ENCODE measurements around the gene CCDC18.
"Not testable (repeated sequence)": the region's sequence is repeated elsewhere in the genome, so short reads cannot be mapped to it uniquely, and the experiment has no call there.

CCDC18 gene

DNA sequence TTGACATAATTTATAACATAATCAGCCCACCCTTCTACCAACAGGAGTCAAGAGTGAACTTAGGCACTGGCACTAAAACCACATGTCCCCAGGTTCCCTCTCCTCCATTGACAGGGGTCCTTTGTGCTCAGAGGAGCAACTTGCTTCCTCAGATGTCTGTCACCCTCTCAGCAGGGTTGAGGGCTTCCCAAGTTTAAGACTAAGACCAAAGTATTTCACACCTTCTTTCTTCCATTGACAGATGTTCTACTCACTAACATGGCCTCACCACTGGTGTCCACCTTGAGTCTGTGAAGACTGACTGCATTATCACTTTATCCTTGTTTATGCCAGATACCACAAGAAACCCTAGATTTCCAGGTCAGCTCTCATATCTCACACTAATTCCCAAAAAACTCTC is 56.5 kb downstream of the CCDC18 start:
- DNase-seq (ENCODE audit: low read depth in 2 of 2), result no peak

- no peak for DNase-seq (ENCODE audit: low read depth in 2 of 2)
Observed at GRCh38 chr1:93238425-93238824, 57.9 kb downstream of the CCDC18 start.

DNA sequence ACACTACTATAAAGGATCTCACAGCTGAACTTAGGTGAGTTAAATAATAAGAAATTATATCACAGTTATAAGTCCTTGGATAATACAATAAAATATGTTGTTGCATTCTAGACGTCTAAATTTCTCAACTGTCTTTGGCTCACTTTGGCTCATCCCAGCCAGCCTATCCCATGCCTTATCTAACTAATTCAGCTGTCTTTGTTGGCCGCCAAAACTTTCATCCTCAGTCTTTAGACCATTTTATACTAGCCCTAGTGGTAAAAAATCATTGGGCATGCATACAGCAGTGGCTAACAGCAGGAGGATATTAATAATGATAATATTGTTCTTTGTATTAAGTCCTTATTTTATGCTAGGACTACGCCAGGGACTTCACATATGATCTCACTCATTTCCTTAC is 59.3 kb downstream of the CCDC18 start:
- DNase-seq (ENCODE audit: low read depth in 2 of 2), result no peak

DNA sequence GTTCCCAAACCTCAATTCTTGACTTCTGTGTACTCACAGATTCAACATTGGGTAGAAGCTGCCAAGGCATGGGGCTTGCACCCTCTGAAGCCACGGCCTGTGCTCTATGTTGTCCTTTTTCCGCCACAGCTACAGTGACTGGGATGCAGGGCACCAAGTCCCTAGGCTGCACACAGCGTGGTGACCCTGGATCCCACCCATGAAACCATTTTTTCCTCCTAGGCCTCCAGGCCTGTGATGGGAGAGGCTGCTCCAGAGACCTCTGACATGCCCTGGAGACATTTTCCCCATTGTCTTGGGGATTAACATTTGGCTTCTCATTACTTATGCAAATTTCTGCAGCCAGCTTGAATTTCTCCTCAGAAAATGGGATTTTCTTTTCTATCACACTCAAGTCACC is 62.7 kb downstream of the CCDC18 start:
- not testable (repeated sequence) for DNase-seq (ENCODE audit: low read depth in 2 of 2)

DNA sequence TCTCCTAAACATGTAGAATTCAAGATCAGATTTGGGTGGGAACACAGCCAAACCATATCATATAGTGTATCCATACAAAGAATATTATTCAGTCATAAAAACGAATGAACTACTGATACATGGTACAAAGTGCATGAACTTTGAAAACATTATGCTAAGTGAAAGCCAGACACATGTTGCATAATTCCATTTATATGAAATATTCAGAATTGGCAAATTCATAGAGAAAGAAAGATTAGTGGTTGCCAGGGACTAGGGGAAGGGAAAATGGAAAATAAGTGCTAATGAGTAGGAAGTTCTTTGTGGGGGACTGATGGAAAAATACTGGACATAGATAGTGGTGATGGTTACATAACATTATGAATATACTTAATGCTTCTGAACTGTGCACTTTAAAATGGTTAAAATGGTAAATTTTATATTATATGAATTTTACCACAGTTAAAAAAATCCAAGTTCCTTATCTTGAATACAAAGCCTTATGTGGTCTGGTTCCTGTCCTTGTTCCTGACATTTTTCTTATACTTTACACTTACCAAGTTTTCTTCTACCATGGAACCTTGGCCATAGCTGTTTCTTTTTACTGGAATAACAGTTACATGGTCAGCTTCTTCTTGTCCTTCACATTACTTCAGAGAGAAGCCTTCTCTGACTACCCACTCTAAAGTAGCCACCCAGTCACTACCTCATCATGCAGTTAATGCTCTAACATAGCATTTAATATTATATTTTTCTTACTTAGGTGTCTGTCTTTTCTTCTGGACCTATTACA is 64.0 kb downstream of the CCDC18 start:
- DNase-seq (ENCODE audit: low read depth in 2 of 2), result no peak

DNA sequence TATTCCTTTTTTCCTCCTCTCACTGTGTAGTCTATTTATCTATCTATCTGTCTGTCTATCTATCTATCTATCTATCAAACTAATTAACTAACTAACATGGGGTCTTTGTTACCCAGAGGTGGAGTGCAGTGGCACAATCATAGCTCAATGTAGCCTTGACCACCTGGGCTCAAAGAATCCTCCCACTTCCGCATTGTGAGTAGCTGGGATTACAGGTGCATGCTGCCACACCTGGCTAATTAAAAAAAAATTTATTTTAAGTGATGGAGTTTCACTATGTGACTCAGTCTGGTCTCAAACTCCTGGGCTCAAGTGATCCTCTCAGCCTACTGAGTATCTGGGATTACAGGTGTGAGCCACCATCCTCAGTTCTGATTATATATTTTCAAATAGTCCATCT is 71.4 kb downstream of the CCDC18 start:
- no peak for DNase-seq (ENCODE audit: low read depth in 2 of 2)

- DNase-seq (ENCODE audit: low read depth in 2 of 2), result no peak
Observed at GRCh38 chr1:93252598-93252997, 72.1 kb downstream of the CCDC18 start.

GRCh38 chr1:93253516-93253915 is 73.0 kb downstream of the CCDC18 start:
- no peak for DNase-seq (ENCODE audit: low read depth in 2 of 2)

DNA sequence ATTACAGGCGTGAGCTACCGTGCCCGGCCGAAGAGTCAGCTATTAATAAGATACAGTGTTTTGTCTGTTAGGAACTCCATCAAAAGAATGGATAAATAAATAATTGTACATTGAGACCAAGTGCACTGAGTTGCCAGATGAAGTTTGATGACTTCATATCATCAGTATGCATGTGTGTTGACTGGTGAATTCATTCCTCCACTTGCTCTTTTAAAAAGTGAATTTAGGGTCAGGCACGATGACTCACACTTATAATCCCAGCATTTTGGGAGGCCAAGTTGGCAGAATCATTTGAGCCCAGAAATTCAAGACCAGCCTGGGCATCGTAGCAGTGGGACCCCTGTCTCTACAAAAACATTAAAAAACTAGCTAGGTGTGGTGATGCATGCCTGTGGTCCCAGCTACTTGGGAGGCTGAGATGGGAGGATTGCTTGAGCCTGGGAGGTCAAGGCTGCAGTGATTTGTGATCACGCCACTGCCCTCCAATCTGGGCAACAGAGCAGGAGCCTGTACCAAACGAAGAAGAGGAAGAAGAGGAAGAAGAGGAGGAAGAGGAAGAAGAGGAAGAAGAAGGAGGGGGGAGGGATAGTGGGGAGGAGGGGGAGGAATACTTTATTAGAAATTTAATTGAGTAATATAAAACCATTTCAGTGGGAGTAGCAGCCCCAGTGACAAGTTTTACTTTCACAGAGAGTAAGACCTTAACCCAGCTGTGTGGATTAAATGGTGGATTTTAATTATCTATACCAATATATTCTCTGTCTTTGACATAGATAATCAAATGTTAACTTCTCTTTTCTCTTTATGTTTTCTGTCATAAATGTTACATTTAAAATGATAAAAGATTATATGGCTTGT is 74.9 kb downstream of the CCDC18 start:
- DNase-seq (ENCODE audit: low read depth in 2 of 2), result no peak

DNA sequence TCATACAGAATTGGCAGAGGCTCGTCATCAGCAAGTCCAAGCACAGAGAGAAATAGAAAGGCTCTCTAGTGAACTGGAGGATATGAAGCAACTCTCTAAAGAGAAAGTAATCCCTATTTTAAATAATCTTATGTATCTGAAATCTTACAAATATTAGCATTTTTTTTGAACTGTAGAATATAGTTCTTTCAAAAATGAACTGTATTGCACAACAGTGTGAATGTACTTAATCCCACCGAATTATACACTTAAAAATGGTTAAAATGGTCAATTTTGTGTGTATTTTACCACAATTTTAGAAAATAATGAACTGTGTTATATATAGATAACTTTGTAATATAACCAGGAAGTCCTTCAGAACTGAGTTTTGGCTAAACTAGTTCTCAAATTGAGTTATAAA is 75.9 kb downstream of the CCDC18 start:
- no peak for DNase-seq (ENCODE audit: low read depth in 2 of 2)

DNA sequence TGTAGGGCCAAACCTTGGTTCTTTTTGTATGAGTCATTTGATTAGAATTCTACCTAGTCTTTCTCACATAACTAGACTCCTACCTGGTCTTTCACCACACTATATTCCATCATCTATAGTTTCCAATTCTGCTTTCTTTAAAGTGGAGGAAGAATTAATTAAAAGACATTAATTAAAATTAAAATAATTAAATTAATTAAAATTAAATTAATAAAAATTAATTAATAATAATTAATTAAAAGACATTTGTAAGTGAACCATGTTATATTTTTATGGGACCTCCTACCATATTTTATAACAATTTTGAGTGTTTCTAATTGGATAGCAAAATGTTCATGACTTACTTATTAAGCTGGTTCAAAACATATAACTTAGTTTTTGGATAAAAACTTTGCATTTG is 77.4 kb downstream of the CCDC18 start:
- DNase-seq (ENCODE audit: low read depth in 2 of 2), result no peak

DNA sequence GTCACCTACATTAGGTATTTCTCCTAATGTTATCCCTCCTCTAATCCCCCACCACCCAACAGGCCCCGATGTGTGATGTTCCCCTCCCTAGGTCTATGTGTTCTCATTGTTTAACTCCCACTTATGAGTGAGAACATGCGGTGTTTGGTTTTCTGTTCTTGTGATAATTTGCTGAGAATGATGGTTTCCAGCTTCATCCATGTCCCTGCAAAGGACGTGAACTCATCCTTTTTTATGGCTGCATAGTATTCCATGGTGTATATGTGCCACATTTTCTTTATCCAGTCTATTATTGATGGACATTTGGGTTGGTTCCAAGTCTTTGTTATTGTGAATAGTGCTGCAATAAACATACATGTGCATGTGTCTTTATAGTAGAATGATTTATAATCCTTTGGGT is 80.2 kb downstream of the CCDC18 start:
- DNase-seq (ENCODE audit: low read depth in 2 of 2), result not testable (repeated sequence)

- DNase-seq (ENCODE audit: low read depth in 2 of 2), result no peak
Observed at GRCh38 chr1:93262645-93263044, 82.1 kb downstream of the CCDC18 start.

DNA sequence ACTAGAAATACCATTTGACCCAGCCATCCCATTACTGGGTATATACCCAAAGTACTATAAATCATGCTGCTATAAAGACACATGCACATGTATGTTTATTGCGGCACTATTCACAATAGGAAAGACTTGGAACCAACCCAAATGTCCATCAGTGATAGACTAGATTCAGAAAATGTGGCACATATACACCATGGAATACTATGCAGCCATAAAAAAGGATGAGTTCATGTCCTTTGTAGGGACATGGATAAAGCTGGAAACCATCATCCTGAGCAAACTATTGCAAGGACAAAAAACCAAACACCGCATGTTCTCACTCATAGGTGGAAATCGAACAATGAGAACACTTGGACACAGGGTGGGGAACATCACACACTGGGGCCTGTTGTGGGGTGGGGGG is 88.4 kb downstream of the CCDC18 start:
- not testable (repeated sequence) for DNase-seq (ENCODE audit: low read depth in 2 of 2)

DNA sequence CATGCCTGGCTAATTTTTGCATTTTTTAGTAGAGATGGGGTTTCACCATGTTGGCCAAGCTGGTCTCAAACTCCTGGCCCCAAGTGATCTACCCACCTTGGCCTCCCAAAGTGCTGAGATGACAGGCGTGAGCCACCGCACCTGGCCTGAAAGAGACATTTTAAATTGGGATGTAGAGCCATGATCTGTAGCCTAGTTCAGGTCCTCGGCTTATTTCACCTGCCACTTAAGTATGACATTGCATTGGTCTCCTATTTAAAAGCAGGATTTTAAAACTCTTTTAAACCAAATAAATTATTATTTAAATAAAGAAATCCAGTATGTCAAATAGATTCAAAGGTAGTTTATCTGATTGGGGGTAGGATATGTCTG is 94.7 kb downstream of the CCDC18 start:
- not testable (repeated sequence) for DNase-seq (ENCODE audit: low read depth in 2 of 2)

DNA sequence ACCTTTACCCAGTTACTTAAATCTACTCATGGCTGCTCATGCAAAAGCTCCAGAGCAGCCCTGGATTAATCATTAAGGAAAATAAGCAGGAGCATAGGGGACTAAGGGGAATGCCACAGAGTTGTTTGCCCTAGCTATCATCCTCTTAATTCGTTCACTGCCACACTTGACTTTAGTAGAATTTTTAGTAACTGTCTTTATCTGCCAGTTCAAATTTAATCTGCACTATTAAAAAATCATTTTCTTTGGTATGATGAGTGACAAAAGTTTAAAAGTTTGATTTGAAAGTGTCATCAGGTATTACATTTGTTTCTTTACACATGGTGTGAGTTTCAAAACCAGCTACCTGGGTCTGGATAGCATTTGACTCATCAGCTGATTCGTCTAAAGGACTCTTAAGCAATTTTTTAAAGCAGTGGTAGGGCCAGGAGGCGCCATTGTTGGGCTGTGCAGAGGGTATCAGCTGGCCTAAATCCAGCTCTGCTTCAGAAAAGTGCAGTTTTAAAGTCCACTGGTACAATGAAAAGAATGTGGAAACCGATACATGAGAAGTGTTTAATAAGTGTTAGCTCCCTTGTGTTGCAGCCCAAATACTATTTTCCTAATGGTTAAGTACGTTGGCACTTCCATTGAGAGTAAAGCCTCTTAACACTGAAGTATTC is 95.2 kb downstream of the CCDC18 start:
- no peak for DNase-seq (ENCODE audit: low read depth in 2 of 2)

DNA sequence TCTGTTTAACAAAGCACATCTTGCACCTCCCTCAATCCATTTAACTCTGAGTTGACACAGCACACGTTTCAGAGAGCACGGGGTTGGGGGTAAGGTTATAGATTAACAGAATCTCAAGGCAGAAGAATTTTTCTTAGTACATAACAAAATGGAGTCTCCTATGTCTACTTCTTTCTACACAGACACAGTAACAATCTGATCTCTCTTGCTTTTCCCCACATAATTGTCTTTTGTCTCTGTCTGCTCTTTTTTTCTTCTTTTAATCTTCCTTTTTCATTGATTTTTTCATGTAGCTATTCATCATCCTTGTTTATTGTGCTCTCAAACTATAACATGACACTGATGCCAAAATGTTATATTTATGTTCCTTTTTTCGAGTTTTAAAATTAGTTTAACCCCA is 97.0 kb downstream of the CCDC18 start:
- not testable (repeated sequence) for DNase-seq (ENCODE audit: low read depth in 2 of 2)

DNA sequence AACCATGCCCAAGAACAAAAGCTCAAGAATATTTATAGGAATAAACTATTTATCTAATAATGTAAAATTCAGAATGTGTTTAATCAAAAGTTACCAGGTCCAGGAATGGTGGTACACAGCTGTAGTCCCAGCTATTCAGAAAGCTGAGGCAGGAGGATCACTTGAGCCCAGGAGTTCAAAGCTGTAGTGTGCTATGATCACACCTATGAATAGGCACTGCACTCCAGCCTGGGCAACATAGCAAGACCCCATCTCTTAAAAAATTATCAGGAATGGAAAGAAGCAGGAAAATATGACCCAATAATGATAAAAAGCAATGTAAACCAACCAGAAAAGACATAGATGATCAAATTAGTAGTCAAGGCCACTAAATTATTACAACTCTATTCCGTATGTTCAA is 103.0 kb downstream of the CCDC18 start:
- no peak for DNase-seq (ENCODE audit: low read depth in 2 of 2)

DNA sequence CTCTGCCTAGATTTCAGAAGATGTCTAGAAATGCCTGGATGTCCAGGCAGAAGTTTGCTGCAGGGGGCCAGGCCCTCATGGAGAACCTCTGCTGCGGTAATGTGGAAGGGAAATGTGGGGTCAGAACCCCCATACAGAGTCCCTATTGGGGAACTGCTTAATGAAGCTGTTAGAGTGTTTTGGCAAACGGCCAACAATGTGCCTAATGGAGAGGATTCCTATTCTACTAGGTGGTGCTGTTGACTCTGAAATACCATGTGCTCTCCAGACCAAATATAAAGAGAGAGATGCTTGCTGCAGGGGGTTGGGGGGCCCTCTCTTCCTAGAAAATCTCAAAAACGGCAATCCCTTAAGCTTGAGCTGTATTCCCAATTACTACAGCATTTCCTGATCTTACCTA is 108.0 kb downstream of the CCDC18 start:
- no peak for DNase-seq (ENCODE audit: low read depth in 2 of 2)

- no peak for DNase-seq (ENCODE audit: low read depth in 2 of 2)
Observed at GRCh38 chr1:93296555-93297154, 116.1 kb downstream of the CCDC18 start.

- DNase-seq (ENCODE audit: low read depth in 2 of 2), result no peak
Observed at GRCh38 chr1:93301131-93301530, 120.6 kb downstream of the CCDC18 start.

DNA sequence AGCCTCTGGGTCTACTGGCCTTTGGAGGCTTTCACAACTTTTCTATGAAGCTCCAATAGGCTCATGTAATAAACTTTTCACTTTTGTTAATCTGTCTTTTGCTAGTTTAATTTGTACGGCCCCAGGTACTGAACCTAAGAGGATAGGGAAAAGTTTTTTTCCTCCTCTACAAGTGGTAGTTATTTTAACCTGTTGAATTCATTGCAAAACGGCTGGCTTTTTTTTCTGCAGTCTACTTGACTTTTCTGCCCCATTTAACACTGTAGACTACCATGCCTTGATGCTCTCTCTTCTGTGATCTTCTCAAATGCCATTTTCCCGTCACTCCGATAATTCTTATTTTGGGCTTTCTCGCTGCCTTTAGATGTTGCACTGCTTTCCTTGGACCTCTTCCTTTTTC is 121.6 kb downstream of the CCDC18 start:
- DNase-seq (ENCODE audit: low read depth in 2 of 2), result no peak

Data from stimulated activated CD8-positive, alpha-beta memory T cell treated with anti-CD3 and anti-CD28 coated beads, Interleukin-15, amount 100 ng/mL, for 4 hours (primary cell).